NCI-H82 treated with DMSO at 0.1 percent for 48 hours (cell line): ENCODE measurements around the gene PPFIA1.
"Not testable (repeated sequence)": the region's sequence is repeated elsewhere in the genome, so short reads cannot be mapped to it uniquely, and the experiment has no call there.

Experiments used
- DNase-seq: peaks from one replicate; lab custom pipeline; 2025; ENCODE audit not compliant: unreplicated experiment; lab: John Stamatoyannopoulos, UW

The PPFIA1 gene

DNA sequence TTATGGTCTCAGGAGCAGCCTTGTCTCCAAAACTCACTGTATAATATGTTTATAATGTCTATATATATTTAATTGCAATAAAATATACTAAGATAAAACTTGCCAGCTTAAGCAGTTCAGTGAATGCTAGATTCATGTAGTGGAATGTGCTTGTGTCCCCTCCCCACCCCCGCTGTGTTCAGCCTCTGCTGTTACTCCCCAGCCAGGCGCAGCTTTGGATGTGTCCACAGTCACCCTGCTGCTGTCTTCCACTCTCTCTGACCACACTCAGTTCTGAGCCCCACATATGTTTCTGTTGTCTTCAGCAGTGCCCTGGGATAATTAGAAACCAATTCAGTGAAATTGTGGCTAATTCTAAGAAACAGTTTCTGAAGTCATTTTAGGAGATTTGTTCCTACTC lies 52.2 kb downstream of the PPFIA1 start:
- no peak for DNase-seq

DNA sequence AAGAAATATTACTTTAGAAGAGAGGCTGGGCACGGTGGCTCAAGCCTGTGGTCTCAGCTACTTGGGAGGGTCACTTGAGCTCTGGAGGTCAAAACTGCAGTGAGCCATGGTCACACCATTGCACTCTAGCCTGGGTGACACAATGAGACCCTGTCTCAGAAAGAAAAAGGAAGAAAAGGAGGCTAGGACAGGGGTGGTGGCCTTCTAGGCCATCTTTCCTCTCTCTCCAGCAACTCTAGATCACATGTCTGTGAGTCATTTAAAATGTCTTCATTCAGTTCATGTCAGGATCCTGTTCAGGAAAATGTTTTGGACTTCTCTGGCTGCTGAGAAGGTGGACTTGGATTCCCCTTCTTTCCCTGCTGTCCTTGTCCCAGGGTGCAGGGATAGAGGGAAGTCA lies 53.3 kb downstream of the PPFIA1 start:
- DNase-seq: no peak

DNA sequence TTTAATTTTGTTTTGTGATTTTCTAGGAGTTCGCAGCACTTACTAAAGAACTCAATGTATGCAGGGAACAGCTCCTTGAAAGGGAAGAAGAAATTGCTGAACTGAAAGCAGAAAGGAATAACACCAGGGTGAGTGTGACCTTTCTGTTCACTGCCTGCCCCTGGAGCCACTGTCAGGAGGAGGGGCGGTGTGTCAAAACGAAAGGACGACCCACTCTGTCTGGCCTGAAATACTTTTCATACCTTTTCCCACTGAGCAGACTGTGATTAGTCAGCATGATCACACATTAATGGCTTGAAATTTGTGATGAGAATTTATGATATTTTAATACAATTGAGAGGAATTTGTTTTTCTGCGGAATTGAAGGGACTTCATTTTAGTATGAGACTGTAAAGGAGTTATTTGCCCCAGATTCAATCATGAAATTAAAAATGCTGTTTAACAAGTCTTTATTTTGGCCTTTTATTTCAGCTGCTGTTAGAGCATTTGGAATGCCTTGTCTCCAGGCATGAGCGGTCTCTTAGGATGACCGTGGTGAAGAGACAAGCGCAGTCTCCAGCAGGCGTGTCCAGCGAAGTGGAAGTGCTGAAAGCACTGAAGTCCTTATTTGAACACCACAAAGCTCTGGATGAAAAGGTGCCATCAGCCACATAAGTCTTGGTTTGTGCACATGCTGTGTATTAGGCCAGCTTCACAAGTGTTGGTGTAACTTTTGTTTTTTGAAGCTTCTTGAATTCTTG lies 54.1 kb downstream of the PPFIA1 start:
- no peak for DNase-seq

DNA sequence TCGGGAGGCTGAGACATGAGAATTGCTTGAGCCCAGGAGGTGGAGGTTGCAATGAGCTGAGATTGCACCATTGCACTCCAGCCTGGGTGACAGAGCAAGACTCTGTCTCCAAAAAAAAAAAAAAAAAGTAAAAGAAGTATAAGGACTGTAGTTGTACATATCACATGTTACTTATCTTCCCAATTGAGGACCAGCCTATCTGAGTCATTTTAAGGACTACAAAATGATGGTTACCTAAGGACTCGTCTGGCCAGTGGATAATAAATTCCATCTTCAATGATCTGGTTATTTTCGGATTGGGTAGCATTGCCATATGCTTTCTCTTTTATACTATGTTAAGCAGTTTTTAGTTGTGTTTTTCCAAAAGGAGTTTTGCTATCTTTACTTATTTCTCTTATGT lies 55.3 kb downstream of the PPFIA1 start:
- no peak for DNase-seq

DNA sequence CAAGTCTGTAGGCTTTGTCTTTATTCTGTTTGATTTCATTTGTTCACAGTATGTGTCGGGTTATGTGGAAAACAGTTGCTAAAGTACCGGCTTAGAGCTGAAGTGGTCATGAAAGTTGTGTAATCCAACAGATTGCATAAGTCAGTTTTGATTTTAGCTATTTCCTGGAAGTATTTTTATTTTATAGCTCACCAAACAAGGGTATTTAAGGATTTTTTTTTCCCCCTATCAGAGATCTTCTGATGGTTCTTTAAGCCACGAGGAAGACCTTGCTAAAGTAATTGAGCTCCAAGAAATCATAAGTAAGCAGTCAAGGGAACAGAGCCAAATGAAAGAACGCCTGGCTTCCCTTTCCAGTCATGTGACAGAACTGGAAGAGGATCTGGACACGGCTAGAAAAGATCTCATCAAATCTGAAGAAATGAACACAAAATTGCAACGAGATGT lies 55.9 kb downstream of the PPFIA1 start:
- no peak for DNase-seq

DNA sequence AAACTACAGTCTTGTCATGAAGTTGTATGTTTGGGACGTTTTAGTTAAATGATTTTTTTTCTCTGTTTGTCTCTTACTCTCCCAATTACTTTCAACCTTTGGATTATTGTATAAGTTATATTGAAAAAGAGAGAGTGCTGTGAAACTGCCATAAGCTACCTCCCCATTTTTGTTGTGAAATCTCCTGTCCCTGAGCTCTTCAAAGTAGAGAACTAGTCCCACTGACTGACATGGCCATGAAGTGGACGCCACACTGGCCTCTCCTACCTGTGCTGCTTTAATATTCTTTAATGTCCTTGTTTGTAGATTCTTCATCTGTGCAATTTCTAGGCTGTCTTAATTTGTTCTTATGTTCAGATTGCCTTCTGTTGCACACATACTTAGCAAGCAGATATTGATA lies 56.3 kb downstream of the PPFIA1 start:
- no peak for DNase-seq

DNA sequence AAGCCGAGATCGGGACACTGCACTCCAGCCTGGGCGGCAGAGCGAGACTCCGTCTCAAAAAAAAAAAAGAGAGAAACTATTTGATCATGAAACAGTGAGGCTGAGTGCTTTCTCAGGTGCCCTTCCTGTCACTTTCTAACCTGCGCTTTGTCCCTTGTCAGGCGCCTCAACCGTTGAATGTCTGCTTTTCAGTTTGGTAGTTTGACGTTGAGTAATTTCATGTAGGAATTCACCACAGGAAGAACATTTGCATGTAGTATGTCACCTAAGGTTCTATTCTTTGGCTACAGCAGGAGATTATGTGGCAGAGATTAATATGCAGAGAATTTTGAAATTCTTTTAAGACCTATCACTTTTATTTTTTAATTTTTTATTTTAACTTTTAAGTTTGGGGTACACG lies 57.2 kb downstream of the PPFIA1 start:
- no peak for DNase-seq

DNA sequence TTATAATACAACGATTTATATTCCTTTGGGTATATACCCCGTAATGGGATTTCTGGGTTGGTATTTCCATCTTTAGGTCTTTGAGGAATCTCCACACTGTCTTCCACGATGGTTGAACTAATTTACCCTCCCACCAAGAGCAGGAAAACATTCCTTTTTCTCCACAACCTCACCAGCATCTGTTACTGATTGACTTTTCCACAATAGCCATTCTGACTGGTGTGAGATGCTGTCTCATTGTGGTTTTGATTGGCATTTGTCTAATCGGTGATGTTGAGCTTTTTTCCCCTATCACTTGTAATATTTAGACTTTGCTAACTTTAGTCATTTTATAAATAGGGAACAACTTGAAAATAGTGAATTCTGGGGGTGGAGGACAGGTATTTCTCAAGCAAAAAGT lies 58.1 kb downstream of the PPFIA1 start:
- no peak for DNase-seq

DNA sequence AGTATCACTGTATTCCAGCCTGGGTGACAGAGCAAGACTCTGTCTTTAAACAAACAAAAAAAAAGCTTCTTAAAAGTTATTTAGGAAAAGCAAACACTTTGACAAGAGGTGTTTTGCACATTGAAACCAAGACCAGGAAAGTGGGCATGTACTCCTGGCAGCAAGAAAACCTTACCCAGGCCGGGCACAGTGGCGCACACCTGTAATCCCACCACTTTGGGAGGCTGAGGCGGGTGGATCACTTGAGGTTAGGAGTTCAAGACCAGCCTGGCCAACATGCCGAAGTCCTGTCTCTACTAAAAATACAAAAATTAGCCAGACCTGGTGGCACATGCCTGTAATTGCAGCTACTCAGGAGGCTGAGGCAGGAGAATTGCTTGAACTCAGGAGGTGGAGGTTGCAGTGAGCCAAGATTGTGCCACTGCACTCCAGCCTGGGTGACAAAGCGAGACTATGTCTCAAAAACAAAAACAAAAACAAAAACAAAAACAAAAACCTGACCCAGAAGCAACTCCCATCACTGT lies 60.9 kb downstream of the PPFIA1 start:
- not testable (repeated sequence) for DNase-seq

DNA sequence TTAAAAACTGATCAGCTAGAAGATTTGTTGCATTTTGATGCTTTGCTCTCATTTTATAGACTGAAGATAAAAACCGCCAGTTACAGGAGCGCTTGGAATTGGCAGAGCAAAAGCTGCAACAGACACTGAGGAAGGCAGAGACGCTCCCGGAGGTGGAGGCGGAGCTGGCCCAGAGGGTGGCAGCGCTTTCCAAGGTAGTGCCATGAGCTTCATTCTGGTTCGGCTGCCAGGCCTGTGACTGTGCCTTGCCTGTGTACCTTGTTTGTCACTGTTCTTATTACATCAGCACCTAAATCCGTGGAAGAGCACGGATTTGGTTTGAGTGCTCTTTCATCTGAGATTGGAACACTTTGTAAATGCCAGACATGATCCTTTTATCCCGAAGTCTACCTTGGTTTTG lies 61.4 kb downstream of the PPFIA1 start:
- DNase-seq: no peak

DNA sequence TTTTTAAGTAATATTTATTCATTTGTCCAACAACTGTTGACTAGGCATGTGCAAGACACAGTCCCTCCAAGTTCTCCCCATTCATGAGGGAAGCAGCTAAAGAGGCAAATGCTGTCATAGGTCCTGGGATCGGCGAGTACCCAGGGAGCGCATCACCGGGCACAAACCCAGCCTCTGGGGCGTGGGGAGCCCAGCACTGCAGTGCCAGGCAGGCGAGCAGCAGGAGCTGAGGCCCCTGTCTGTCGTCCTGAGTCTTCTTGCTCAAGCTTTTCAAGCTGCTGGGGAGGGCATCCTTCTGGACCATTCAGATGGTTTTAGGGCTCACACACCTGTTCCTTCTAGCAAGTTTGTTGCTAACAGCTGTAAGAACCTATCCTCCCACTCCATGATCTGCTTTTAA lies 62.1 kb downstream of the PPFIA1 start:
- DNase-seq: no peak

DNA sequence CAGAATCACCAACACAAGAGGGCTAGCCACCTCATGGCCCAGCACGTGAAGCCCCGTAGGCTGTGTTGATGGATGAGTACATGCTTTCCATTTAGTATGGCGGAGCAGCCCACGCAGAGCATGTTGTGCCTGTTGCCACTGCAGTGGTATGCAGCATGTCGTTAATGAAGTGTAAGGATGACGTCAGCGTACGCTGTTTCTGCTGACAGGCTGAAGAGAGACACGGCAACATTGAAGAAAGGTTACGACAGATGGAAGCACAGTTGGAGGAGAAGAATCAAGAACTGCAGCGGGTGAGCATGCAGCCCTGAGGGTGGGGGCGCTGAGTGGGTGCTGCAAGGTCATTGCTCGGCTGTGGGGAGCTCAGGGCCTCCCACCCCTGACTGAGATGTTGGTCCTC lies 62.8 kb downstream of the PPFIA1 start:
- no peak for DNase-seq

DNA sequence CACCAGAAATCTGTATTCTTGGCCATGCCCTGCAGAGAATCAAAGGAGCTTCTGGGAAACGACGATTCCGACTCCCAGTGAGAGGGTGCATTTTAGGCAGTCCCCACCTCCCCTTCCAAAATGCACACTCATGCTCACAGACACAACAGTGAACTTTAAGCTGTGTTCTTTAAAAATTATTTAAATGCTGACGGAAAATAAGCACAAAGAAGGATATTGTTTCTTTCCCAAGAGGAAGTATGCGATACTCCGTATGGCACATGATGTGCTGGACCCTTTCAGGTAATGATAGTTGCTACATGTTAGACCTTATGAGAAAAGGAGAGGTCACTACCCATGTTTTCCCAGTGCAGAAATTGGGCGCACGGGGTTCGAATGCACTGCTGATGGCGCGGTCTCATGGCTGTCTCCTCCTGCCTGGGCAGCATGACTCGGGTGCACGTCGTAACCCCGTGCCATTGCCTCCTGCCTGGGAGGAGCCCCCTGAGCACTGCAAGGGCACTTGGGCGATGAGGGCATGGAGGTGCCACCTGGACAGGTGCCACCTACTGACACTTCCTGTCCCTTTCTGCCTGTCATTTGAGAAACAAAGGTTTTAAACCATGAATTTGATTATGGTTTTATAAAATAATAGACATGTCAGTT lies 64.0 kb downstream of the PPFIA1 start:
- DNase-seq: no peak

DNA sequence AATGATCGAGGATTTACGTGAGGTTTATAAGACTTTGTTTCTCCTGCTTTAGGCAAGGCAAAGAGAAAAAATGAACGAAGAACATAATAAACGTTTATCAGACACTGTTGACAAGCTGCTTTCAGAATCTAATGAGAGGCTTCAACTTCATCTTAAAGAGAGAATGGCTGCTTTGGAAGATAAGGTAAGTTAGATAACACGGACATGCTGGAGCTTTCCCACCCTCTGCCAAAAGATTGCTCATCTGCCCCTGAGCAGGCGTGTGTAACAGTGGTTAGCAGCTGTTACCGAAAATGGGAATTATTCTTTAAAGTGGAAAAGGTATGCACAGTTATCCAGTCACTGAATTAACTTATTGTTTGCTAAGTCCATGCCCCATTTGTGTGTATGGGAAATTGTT lies 65.0 kb downstream of the PPFIA1 start:
- DNase-seq: no peak

DNA sequence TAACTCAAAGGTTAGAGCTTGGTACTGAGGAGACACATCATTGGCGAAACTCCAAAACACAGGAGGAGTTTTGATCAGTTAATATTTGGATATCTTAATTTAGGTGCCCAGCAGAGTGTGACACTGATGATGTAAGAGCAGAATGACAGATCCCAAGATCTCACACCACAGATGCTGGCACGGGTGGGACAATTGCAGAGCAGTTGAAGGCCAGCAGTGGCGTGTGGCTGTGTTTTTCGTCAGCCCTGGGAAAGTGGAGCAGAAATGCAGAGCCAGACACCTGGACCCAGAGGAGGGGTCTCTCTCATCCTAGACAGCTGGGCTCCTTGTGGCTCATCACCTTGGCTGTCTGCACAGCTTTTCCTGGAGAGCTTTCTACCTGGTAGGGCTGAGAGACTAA lies 68.1 kb downstream of the PPFIA1 start:
- DNase-seq: no peak

DNA sequence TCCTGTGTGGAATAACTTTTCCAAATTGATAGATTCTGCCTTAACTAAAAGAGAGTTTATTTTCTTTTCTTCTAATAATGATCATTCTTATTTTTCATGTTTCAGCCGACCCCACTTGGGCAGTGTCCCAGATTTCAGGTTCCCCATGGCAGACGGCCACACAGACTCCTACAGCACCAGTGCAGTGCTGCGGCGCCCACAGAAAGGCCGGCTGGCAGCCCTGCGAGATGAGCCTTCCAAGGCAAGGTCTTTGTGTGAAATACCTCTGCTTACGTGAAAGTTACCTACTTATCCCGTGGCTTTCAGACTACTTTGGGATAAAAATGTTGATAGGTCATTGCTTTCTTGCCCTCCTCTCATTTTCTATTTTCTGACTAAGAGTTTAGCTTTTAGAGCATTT lies 68.6 kb downstream of the PPFIA1 start:
- no peak for DNase-seq

DNA sequence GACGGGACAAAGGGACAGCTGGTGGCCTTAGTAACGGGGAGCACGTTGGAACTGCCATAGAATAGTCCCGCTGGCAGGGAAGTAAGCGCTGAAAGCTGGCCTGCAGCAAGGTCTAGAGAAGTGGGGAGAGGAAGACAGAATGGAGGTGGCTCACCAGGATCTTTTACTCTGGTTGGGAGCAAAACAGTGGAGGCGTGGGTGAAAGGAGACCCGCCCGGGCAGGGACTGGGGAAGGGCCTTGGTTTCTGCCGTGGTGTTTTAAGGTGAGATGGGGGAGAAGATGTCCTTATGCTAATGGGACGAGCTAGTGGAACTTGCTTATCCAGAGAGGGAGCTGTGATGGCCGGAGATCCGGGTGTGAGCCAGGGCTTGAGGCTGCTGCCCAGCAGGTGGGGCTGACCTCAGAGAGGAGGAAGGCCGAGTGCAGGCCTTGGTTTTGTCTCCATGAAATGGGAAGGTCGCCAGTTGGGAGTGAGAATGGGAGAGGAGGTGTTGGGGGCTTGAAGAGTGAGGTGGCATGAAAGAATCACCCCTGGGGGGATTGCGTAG lies 71.5 kb downstream of the PPFIA1 start:
- DNase-seq: no peak

DNA sequence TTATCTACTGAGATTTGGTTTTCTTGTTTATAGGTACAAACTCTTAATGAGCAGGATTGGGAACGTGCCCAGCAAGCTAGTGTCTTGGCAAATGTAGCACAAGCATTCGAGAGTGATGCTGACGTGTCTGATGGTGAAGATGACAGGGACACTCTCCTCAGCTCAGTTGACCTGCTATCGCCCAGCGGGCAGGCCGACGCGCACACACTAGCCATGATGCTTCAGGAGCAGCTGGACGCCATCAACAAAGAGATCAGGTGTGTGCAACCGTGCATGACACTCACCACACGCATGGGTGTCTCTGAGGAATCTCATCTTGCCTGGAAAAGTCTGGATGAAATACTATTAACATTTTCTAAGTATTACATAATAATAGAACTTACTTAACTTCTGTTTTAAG lies 73.1 kb downstream of the PPFIA1 start:
- no peak for DNase-seq

DNA sequence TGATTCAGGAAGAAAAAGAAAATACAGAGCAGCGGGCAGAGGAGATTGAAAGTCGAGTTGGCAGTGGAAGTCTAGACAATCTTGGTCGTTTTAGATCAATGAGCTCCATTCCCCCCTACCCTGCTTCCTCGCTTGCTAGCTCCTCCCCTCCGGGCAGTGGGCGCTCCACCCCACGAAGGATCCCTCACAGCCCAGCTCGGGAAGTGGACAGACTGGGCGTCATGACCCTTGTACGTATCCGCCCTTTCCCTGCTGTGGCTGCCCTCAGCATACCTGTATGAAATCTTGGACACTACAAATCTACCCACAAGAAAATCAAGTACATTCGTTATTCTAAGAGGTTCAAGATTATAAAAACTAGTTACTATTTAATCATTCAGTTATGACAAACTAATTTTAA lies 77.7 kb downstream of the PPFIA1 start:
- DNase-seq: no peak

DNA sequence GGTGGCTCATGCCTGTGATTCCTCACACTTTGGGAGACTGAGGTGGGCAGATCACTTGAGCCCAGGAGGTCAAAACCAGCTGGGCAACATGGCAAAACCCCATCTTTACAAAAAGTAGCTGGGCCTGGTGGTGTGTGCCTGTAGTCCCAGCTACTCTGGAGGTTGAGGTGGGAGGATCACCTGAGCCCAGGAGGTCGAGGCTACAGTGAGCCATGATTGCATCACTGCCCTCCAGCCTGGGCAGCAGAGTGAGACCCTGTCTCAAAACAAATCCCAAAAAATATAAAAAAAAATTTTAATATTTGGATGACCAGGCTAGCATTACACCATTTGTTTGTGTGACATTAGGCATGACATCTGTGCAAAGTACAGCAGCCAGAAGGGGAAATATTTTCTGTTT lies 78.1 kb downstream of the PPFIA1 start:
- no peak for DNase-seq

DNA sequence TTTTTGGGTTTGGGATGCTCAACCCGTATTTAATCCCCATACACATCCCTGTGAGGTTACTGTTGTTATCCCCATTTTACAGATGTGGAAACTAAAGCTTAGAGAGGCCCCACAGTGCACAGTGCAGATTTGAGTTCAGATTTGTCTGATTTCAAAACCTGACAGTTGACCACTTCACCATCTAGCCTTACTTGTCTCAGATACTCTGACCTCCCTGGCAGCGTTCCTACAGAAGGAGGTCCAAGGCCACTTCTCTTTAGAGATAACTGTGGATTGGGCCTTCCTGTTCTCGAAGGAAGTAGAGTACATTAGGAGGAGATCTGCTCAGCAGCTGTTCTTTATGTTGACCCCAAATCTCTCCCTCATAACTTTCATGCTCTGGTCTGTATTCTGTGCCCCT lies 81.2 kb downstream of the PPFIA1 start:
- DNase-seq: no peak

DNA sequence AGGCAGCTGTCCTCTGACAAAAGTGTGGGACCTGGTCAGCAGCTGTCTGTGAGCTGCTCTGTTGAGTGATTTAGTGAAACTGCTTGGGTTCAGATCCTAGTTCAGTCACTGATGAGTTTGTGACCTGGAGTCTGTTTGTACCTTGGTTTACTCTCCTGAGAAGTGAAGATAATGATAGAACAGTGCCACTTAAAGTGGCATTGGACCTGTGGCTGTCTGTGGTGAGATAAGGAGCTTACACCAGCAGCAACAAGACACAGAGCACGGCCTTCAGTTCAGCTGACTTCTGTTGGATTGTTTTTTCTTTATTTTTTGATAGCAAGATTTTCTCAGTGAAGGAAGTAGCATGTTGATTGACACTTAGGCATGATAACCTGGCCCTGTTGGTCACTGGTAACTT lies 81.6 kb downstream of the PPFIA1 start:
- no peak for DNase-seq
